SK-N-MC (cell line): Measurements from ENCODE around the gene RGL1.

ENCODE experiments used
- EZH2 ChIP-seq: fragments of 200-600 bp; sonication (generic); IDR thresholded peaks from one replicate; pipeline ENCODE4 v1.6.1; 2017; ENCODE audit warnings: antibody characterized with exemption
- POLR2AphosphoS5 ChIP-seq: IDR thresholded peaks from 2 replicates; pipeline ENCODE4 v1.6.1; 2012; ENCODE audit warnings: mild to moderate bottlenecking, low read depth, low read length, borderline replicate concordance

GRCh38 chr1:183889095-183889494 lies 84.2 kb downstream of the RGL1 start:
- TF ChIP-seq EZH2 (no peak), POLR2AphosphoS5 (no peak)
